Common myeloid progenitor, CD34-positive (primary cell): Measurements from ENCODE around the gene SNTA1.

Source experiments
- CTCF ChIA-PET: fragments of 350-600 bp; sonication (Branson Sonifier 250); formaldehyde crosslinking; loops from one replicate; lab custom pipeline; 2021; ENCODE audit warnings: antibody characterized with exemption; lab: Charles Lee
- POLR2A ChIA-PET: fragments of 350-600 bp; sonication (Branson Sonifier 250); formaldehyde crosslinking; loops from one replicate; lab custom pipeline; 2021; ENCODE audit warnings: antibody characterized with exemption; lab: Charles Lee
- DNase-seq, 3 donors: peaks; one replicate each; pipeline versions ENCODE4 v3.0.0 to v3.0.0-alpha.2; 2013
- H3K27ac ChIP-seq, 2 experiments: 1 replicate in 1 of 2; 2 replicates in 1 of 2; pipeline ENCODE4 v1.7.0; 2013; ENCODE audit warnings: inconsistent platforms in 2 of 2, low read length in 2 of 2, mild to moderate bottlenecking in 2 of 2, low read depth in 1 of 2, moderate library complexity in 1 of 2; ENCODE audit not compliant: severe bottlenecking in 2 of 2, insufficient read depth in 1 of 2, poor library complexity in 1 of 2
- H3K27me3 ChIP-seq, 5 experiments: replicated peaks in 2 of 5; 1 replicate in 3 of 5; 2 replicates in 2 of 5; pipeline versions ENCODE4 v1.6.1 to v1.7.0; 2013; ENCODE audit warnings: low read length in 4 of 5, mild to moderate bottlenecking in 2 of 5, moderate library complexity in 2 of 5, inconsistent platforms in 1 of 5; ENCODE audit not compliant: insufficient read depth in 5 of 5, control insufficient read depth in 4 of 5
- H3K36me3 ChIP-seq, 4 experiments: 1 replicate in 2 of 4; 2 replicates in 2 of 4; pipeline versions ENCODE4 v1.6.1 to v1.7.0; 2013; ENCODE audit warnings: low read length in 3 of 4, control low read depth in 1 of 4, mild to moderate bottlenecking in 1 of 4; ENCODE audit not compliant: control insufficient read depth in 4 of 4, insufficient read depth in 4 of 4
- H3K4me1 ChIP-seq, 4 experiments: 1 replicate in 3 of 4; 2 replicates in 1 of 4; pipeline versions ENCODE4 v1.6.1 to v1.7.1; 2013; ENCODE audit warnings: low read length in 3 of 4, mild to moderate bottlenecking in 3 of 4, control low read depth in 1 of 4, inconsistent platforms in 1 of 4, moderate library complexity in 1 of 4; ENCODE audit not compliant: control insufficient read depth in 4 of 4, insufficient read depth in 4 of 4; ENCODE audit errors: control extremely low read depth in 1 of 4
- H3K4me3 ChIP-seq, 7 experiments: 1 replicate in 4 of 7; 2 replicates in 3 of 7; pipeline versions ENCODE4 v1.5.1 to v1.7.0; 2013; ENCODE audit warnings: mild to moderate bottlenecking in 7 of 7, low read length in 6 of 7, moderate library complexity in 6 of 7, inconsistent platforms in 2 of 7, low read depth in 2 of 7, control low read depth in 1 of 7; ENCODE audit not compliant: insufficient read depth in 4 of 7, control insufficient read depth in 1 of 7; ENCODE audit errors: extremely low read depth in 1 of 7
- H3K9me3 ChIP-seq, 5 experiments: 1 replicate in 4 of 5; 2 replicates in 1 of 5; pipeline versions ENCODE4 v1.6.1 to v1.7.1; 2013; ENCODE audit warnings: low read length in 4 of 5, mild to moderate bottlenecking in 2 of 5, inconsistent platforms in 1 of 5, low read depth in 1 of 5, moderate library complexity in 1 of 5; ENCODE audit not compliant: control insufficient read depth in 4 of 5, insufficient read depth in 2 of 5; ENCODE audit errors: control extremely low read depth in 1 of 5
- WGBS: methylation state at CpG from one replicate; pipeline ENCODE4 v1.1.5; 2013; ENCODE audit not compliant: insufficient coverage; 5-methylcytosine and 5-hydroxymethylcytosine counted together

SNTA1 gene

GRCh38 chr20:33359399-33360261 lies 83.9 kb downstream of the SNTA1 start:
- H3K4me1 ChIP-seq = no peaks in the 10 kb centered on the region
- WGBS = 100% methylated on average over 2 of the region's 8 CpGs
- no peaks in the 10 kb centered on the region for H3K27me3 ChIP-seq
- H3K27ac ChIP-seq = no peak overlapping the region
- DNase-seq = no peak
- H3K36me3 ChIP-seq = peaks cover 14 to 40% (median 32%) of the 10 kb centered on the region in 4 experiments
- CTCF ChIA-PET = interaction anchor here (0.6 to 0.9 kb wide), 2 partner anchors 14 to 44 kb away, joined by 3 read pairs; no protein-coding TSS in a partner anchor
- POLR2A ChIA-PET = no interaction called here
- H3K4me3 ChIP-seq = no peak overlapping the region
- no peaks in the 10 kb centered on the region for H3K9me3 ChIP-seq
